Measurements from ENCODE around the gene PCDH9. TPM values are rescaled to one million over a fixed set of nuclear protein-coding genes. Genes with fewer than 3 reads are reported as not detected.

The PCDH9 gene
- total and polyA plus RNA-seq, 4 experiments from 2014 or later = 0.08 to 0.18 (median 0.14) TPM

DNA sequence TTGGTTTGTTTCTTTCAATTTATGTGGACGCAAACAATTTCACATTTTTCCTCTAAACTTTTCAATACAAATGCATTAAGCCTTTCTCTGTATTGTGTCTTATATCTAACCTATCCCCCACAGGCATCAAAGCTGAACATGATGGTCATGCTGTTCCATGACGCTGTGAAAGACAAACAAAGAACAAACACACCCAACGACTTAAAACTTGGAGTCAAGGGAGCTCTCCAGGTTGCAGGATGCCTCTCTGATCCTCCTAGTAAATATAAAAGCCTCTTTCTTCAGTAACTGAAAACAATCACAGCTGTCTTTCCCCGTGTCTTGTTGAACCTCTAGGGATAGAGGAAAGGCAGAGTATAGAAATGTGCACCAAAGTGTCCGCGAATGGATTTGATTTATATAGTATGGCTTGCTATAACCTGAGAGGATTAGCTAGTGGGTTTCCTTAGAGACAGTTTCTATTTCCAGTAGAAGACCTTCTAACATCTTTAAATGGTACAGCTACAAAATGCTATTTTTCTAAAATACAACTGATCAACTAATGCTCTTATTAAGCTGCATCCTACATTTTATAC is 43.1 kb downstream of the PCDH9 start:
- peaks cover 0 to 2% (median 0%) of the 10 kb centered on the region in 8 donors for H3K9me3 Mint-ChIP-seq
- no peaks in the 10 kb centered on the region for H3K4me1 Mint-ChIP-seq
- Histone ChIP-seq H3K27me3 (ENCODE audit: insufficient read depth, low read length) (no peaks in the 10 kb centered on the region), H3K9me3 (ENCODE audit: control insufficient read depth in 1 of 2, low read length in 2 of 2) (no peaks in the 10 kb centered on the region), H3K4me3 (ENCODE audit: low read length in 2 of 2) (no peak overlapping the region), H3K4me1 (ENCODE audit: insufficient read depth, low read length) (no peaks in the 10 kb centered on the region), H3K36me3 (ENCODE audit: insufficient read depth, low read length) (no peaks in the 10 kb centered on the region), H3K27ac (ENCODE audit: low read depth, low read length) (no peak overlapping the region)
- no peak overlapping the region for H3K27ac Mint-ChIP-seq
- no peak overlapping the region for H3K4me3 Mint-ChIP-seq
- H3K27me3 Mint-ChIP-seq = no peaks in the 10 kb centered on the region
- intact Hi-C loops (cut with micrococcal nuclease) = no loop called here
- H3K36me3 Mint-ChIP-seq = no peaks in the 10 kb centered on the region
- DNase-seq = no peak
- ChIA-PET POLR2A (ENCODE audit: partially characterized antibody) (no interaction called here), CTCF (ENCODE audit: partially characterized antibody) (no interaction called here)

DNA sequence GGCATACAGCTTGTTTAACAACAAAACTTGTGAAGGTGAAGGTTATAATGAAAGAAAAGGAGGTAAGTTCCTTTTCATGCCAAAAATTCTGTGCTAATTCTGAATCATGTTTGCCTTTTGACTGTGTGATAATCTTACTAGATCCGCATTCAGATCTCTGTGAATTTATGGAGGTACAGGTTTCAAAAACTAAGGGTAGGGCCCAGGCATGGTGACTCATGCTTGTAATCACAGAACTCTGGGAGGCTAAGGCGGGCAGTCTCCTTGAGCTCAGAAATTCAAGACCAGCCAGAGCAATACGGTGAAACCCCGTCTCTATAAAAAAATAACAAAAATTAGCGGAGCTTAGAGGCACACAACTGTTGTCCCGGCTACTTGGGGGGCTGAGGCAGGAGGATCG is 45.9 kb downstream of the PCDH9 start:
- ChIA-PET POLR2A (ENCODE audit: partially characterized antibody) (no interaction called here), CTCF (ENCODE audit: partially characterized antibody) (no interaction called here)
- Histone ChIP-seq H3K4me3 (ENCODE audit: low read length in 2 of 2) (no peak overlapping the region), H3K9me3 (ENCODE audit: control insufficient read depth in 1 of 2, low read length in 2 of 2) (no peaks in the 10 kb centered on the region), H3K4me1 (ENCODE audit: insufficient read depth, low read length) (no peaks in the 10 kb centered on the region), H3K36me3 (ENCODE audit: insufficient read depth, low read length) (no peaks in the 10 kb centered on the region), H3K27me3 (ENCODE audit: insufficient read depth, low read length) (no peaks in the 10 kb centered on the region), H3K27ac (ENCODE audit: low read depth, low read length) (no peak overlapping the region)
- no peak for DNase-seq
- H3K4me3 Mint-ChIP-seq = no peak overlapping the region
- H3K36me3 Mint-ChIP-seq = no peaks in the 10 kb centered on the region
- H3K27ac Mint-ChIP-seq = no peak overlapping the region
- H3K4me1 Mint-ChIP-seq = no peaks in the 10 kb centered on the region
- H3K27me3 Mint-ChIP-seq = no peaks in the 10 kb centered on the region
- peaks cover 0 to 2% (median 0%) of the 10 kb centered on the region in 8 donors for H3K9me3 Mint-ChIP-seq
- intact Hi-C loops (cut with micrococcal nuclease) = no loop called here

DNA sequence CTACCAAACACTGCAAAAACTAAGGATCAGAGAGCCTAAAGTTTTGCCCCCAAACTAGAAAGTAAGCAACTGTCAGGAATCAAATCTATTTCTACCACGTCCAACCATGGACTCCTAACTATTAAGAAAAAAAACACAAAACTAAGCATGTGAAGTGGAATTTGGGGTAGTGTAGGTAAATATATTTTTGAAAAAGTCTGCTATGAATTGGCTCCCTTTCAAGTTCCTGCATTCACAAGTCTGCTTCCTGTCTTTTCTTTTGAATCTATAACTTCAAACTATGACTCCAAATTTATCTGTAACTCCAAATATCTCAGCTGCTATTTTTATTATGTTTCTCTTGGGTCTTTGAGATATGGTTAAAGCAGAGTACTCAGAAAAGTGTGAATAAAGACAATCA is 47.0 kb downstream of the PCDH9 start:
- Histone ChIP-seq H3K27ac (ENCODE audit: low read depth, low read length) (no peak overlapping the region), H3K27me3 (ENCODE audit: insufficient read depth, low read length) (no peaks in the 10 kb centered on the region), H3K4me1 (ENCODE audit: insufficient read depth, low read length) (no peaks in the 10 kb centered on the region), H3K36me3 (ENCODE audit: insufficient read depth, low read length) (no peaks in the 10 kb centered on the region), H3K4me3 (ENCODE audit: low read length in 2 of 2) (no peak overlapping the region), H3K9me3 (ENCODE audit: control insufficient read depth in 1 of 2, low read length in 2 of 2) (no peaks in the 10 kb centered on the region)
- no peak overlapping the region for H3K4me3 Mint-ChIP-seq
- intact Hi-C loops (cut with micrococcal nuclease) = no loop called here
- H3K36me3 Mint-ChIP-seq = no peaks in the 10 kb centered on the region
- POLR2A ChIA-PET (ENCODE audit: partially characterized antibody) = no interaction called here
- no peaks in the 10 kb centered on the region for H3K27me3 Mint-ChIP-seq
- H3K4me1 Mint-ChIP-seq = no peaks in the 10 kb centered on the region
- DNase-seq = no peak
- H3K9me3 Mint-ChIP-seq = peaks cover 0 to 2% (median 0%) of the 10 kb centered on the region in 8 donors
- H3K27ac Mint-ChIP-seq = no peak overlapping the region
- CTCF ChIA-PET (ENCODE audit: partially characterized antibody) = no interaction called here

DNA sequence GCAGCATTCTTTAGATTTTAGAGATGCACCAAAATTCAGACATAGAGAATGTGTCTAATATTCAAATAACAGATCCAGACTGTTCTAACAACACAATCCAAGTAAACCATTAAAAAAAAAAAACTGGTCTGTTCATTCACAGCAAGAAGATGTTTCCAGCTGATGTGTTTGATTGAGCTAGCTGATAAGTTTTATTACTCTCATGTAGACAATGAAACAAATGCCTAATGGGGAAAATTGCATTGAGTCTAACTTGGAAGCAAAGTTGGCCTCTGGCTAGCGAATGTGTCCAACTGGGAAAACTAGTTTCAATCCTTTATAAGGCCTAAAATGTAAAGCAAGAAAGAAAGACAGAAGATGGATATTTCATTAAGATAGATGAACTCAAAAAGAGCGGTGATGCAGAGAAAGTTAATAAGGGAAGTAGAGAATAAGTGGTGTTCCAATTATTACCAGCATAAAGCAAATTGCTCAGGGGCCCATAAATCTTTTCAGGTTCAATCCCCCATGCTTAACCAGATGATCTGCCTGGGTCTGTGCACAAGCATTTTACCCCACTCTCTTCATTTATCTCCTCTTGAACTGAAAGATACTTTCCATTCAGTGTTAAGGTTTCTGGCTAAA is 54.2 kb downstream of the PCDH9 start:
- no peak for DNase-seq
- Mint-ChIP-seq H3K36me3 (no peaks in the 10 kb centered on the region), H3K27ac (no peak overlapping the region), H3K9me3 (peaks cover 0 to 3% (median 0%) of the 10 kb centered on the region in 8 donors), H3K27me3 (no peaks in the 10 kb centered on the region), H3K4me1 (no peaks in the 10 kb centered on the region), H3K4me3 (no peak overlapping the region)
- intact Hi-C loops (cut with micrococcal nuclease) = no loop called here
- no peaks in the 10 kb centered on the region for H3K36me3 ChIP-seq (ENCODE audit: insufficient read depth, low read length)
- no peak overlapping the region for H3K27ac ChIP-seq (ENCODE audit: low read depth, low read length)
- no peaks in the 10 kb centered on the region for H3K9me3 ChIP-seq (ENCODE audit: control insufficient read depth in 1 of 2, low read length in 2 of 2)
- no peaks in the 10 kb centered on the region for H3K4me1 ChIP-seq (ENCODE audit: insufficient read depth, low read length)
- H3K4me3 ChIP-seq (ENCODE audit: low read length in 2 of 2) = no peak overlapping the region
- ChIA-PET CTCF (ENCODE audit: partially characterized antibody) (no interaction called here), POLR2A (ENCODE audit: partially characterized antibody) (no interaction called here)
- H3K27me3 ChIP-seq (ENCODE audit: insufficient read depth, low read length) = no peaks in the 10 kb centered on the region

DNA sequence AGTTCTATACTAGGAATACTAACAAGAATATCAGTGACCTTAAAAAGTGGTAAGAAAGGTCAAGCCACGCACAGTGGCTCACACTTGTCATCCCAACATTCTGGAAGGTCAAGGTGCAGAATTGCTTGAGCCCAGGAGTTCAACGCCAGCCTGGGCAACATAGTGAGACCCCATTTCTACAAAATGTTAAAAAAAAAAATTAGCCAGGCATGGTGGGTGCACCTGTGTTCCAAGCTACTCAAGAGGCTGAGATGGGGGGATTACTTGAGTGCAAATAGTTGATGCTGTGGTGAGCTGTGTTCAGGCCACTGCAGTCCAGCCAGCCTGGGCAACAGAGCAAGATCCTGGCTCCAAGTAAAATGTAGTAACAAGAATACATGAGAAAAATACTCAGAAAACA is 61.8 kb downstream of the PCDH9 start:
- H3K4me3 ChIP-seq (ENCODE audit: low read length in 2 of 2) = no peak overlapping the region
- H3K36me3 ChIP-seq (ENCODE audit: insufficient read depth, low read length) = no peaks in the 10 kb centered on the region
- DNase-seq = no peak
- no peaks in the 10 kb centered on the region for H3K27me3 Mint-ChIP-seq
- H3K36me3 Mint-ChIP-seq = no peaks in the 10 kb centered on the region
- H3K9me3 ChIP-seq (ENCODE audit: control insufficient read depth in 1 of 2, low read length in 2 of 2) = no peaks in the 10 kb centered on the region
- H3K9me3 Mint-ChIP-seq = peaks cover 0 to 4% (median 0%) of the 10 kb centered on the region in 8 donors
- no peak overlapping the region for H3K27ac Mint-ChIP-seq
- intact Hi-C loops (cut with micrococcal nuclease) = no loop called here
- H3K27ac ChIP-seq (ENCODE audit: low read depth, low read length) = no peak overlapping the region
- H3K4me1 ChIP-seq (ENCODE audit: insufficient read depth, low read length) = no peaks in the 10 kb centered on the region
- no peak overlapping the region for H3K4me3 Mint-ChIP-seq
- H3K4me1 Mint-ChIP-seq = no peaks in the 10 kb centered on the region
- ChIA-PET POLR2A (ENCODE audit: partially characterized antibody) (no interaction called here), CTCF (ENCODE audit: partially characterized antibody) (no interaction called here)
- no peaks in the 10 kb centered on the region for H3K27me3 ChIP-seq (ENCODE audit: insufficient read depth, low read length)

DNA sequence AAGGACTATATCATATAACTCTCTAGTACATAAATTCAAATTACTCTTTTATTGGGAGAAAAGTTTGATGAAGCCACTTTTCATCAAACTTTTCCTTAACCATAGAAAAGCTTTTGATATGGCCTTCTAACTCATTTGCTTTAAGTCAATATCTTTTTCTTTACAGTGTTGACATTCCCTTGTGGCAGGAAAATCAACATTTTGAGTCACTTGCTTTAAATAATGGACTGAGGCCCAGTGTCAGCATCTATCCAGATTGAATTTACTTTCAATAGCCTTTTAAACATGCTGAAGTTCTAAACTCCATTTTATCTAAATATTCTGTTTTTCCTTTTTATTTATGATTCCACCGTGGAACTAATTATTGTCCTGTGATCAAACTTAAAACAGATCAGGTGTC is 62.7 kb downstream of the PCDH9 start:
- H3K36me3 ChIP-seq (ENCODE audit: insufficient read depth, low read length) = no peaks in the 10 kb centered on the region
- H3K9me3 Mint-ChIP-seq = peaks cover 0 to 4% (median 0%) of the 10 kb centered on the region in 8 donors
- no peak overlapping the region for H3K4me3 ChIP-seq (ENCODE audit: low read length in 2 of 2)
- no peaks in the 10 kb centered on the region for H3K4me1 Mint-ChIP-seq
- DNase-seq = no peak
- CTCF ChIA-PET (ENCODE audit: partially characterized antibody) = no interaction called here
- H3K9me3 ChIP-seq (ENCODE audit: control insufficient read depth in 1 of 2, low read length in 2 of 2) = no peaks in the 10 kb centered on the region
- no peaks in the 10 kb centered on the region for H3K4me1 ChIP-seq (ENCODE audit: insufficient read depth, low read length)
- H3K27me3 Mint-ChIP-seq = no peaks in the 10 kb centered on the region
- intact Hi-C loops (cut with micrococcal nuclease) = no loop called here
- POLR2A ChIA-PET (ENCODE audit: partially characterized antibody) = no interaction called here
- H3K27ac ChIP-seq (ENCODE audit: low read depth, low read length) = no peak overlapping the region
- no peaks in the 10 kb centered on the region for H3K27me3 ChIP-seq (ENCODE audit: insufficient read depth, low read length)
- no peak overlapping the region for H3K27ac Mint-ChIP-seq
- H3K4me3 Mint-ChIP-seq = no peak overlapping the region
- H3K36me3 Mint-ChIP-seq = no peaks in the 10 kb centered on the region

DNA sequence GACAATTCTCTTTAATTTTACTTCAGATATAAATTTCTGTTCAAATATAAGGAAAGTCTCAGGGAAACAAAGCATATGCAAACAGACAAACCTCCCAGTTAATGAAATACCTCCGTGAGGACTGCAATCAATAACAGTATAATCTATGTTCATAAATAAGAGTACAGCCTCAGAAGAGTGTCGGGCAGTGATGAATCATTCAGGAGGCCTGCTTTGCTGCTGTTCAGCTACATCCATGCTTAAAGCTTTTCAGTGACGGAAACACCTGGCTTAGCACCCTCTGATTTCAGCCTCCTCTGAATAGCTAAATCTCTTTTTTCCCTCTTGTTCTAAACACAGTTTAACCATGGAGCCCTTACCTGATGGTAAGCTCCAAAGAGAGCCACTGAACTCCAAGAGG is 69.0 kb downstream of the PCDH9 start:
- POLR2A ChIA-PET (ENCODE audit: partially characterized antibody) = no interaction called here

More for the DNA sequence above, 69.0 kb downstream of the PCDH9 start:
- CTCF ChIA-PET (ENCODE audit: partially characterized antibody) = no interaction called here
- Mint-ChIP-seq H3K36me3 (no peaks in the 10 kb centered on the region), H3K4me3 (no peak overlapping the region), H3K9me3 (peaks cover 0 to 3% (median 1%) of the 10 kb centered on the region in 8 donors), H3K27ac (no peak overlapping the region), H3K27me3 (no peaks in the 10 kb centered on the region), H3K4me1 (no peaks in the 10 kb centered on the region)
- Histone ChIP-seq H3K27ac (ENCODE audit: low read depth, low read length) (no peak overlapping the region), H3K36me3 (ENCODE audit: insufficient read depth, low read length) (no peaks in the 10 kb centered on the region), H3K27me3 (ENCODE audit: insufficient read depth, low read length) (no peaks in the 10 kb centered on the region), H3K4me3 (ENCODE audit: low read length in 2 of 2) (no peak overlapping the region), H3K9me3 (ENCODE audit: control insufficient read depth in 1 of 2, low read length in 2 of 2) (no peaks in the 10 kb centered on the region), H3K4me1 (ENCODE audit: insufficient read depth, low read length) (no peaks in the 10 kb centered on the region)
- intact Hi-C loops (cut with micrococcal nuclease) = no loop called here
- no peak for DNase-seq

Measured in CD4-positive, alpha-beta memory T cell (primary cell).